ENCODE results near the gene CEACAM6.
"Not testable (repeated sequence)": the region's sequence is repeated elsewhere in the genome, so short reads cannot be mapped to it uniquely, and the experiment has no call there.

Gene CEACAM6

GRCh38 chr19:41755328-41755913 is at the start of gene CEACAM6:
Gene CEACAM6, plus strand, starts transcription at chr19:41755530. Its CDS starts 109 bp downstream, at chr19:41755639.
- no peak within 1 kb of the TSS for H3K27ac Mint-ChIP-seq
- H3K4me3 Mint-ChIP-seq, result no peak within 1 kb of the TSS

GRCh38 chr19:41706741-41707501 is 48.4 kb upstream of the CEACAM6 start:
- H3K9me3 Mint-ChIP-seq, result no peaks in the 10 kb centered on the region
- peaks cover 11% of the 10 kb centered on the region for H3K4me1 Mint-ChIP-seq
- peak overlapping the region; percentile 66 to 73 for H3K4me3 Mint-ChIP-seq
- ATAC-seq (peak; percentile 95), DNase-seq (peak; percentile 75 to 78)
- H3K27me3 Mint-ChIP-seq, result peaks cover 73% of the 10 kb centered on the region
- no peak overlapping the region for H3K27ac Mint-ChIP-seq

More at GRCh38 chr19:41755328-41755913, at the start of gene CEACAM6:
- Mint-ChIP-seq H3K27me3 (peaks cover 69% of the 10 kb centered on the region), H3K4me1 (no peaks in the 10 kb centered on the region), H3K9me3 (no peaks in the 10 kb centered on the region)
- DNase-seq, result no peak
- ATAC-seq, result no peak

- peaks cover 11% of the 10 kb centered on the region for H3K4me1 Mint-ChIP-seq
- no peak overlapping the region for H3K4me3 Mint-ChIP-seq
- no peak overlapping the region for H3K27ac Mint-ChIP-seq
- no peak for DNase-seq
- H3K27me3 Mint-ChIP-seq, result peaks cover 76% of the 10 kb centered on the region
- H3K9me3 Mint-ChIP-seq, result no peaks in the 10 kb centered on the region
- ATAC-seq, result no peak
These were observed 47.9 kb upstream of the CEACAM6 start for GRCh38 chr19:41707502-41707812.

- H3K4me3 Mint-ChIP-seq, result no peak overlapping the region
- H3K9me3 Mint-ChIP-seq, result no peaks in the 10 kb centered on the region
These were observed 47.4 kb upstream of the CEACAM6 start for GRCh38 chr19:41707871-41708371.

GRCh38 chr19:41708481-41708880 is 46.8 kb upstream of the CEACAM6 start, which contains the start of gene CEACAM5:
Gene CEACAM5, plus strand, starts transcription at chr19:41708626. Its CDS starts 106 bp downstream, at chr19:41708732.
- DNase-seq, result no peak
- no peak for ATAC-seq
- no peak within 1 kb of the TSS for H3K4me3 Mint-ChIP-seq
- H3K27me3 Mint-ChIP-seq, result peaks cover 86% of the 10 kb centered on the region
- H3K4me1 Mint-ChIP-seq, result peaks cover 11% of the 10 kb centered on the region
- H3K9me3 Mint-ChIP-seq, result no peaks in the 10 kb centered on the region
- H3K27ac Mint-ChIP-seq, result no peak within 1 kb of the TSS

More at GRCh38 chr19:41707871-41708371, 47.4 kb upstream of the CEACAM6 start:
- no peak overlapping the region for H3K27ac Mint-ChIP-seq
- DNase-seq (no peak), ATAC-seq (no peak)
- peaks cover 80% of the 10 kb centered on the region for H3K27me3 Mint-ChIP-seq
- peaks cover 11% of the 10 kb centered on the region for H3K4me1 Mint-ChIP-seq

GRCh38 chr19:41709516-41709915 is 45.8 kb upstream of the CEACAM6 start:
- peaks cover 89% of the 10 kb centered on the region for H3K27me3 Mint-ChIP-seq
- DNase-seq, H3K9me3 Mint-ChIP-seq, H3K4me3 Mint-ChIP-seq, H3K27ac Mint-ChIP-seq, ATAC-seq: not testable (repeated sequence)
- H3K4me1 Mint-ChIP-seq, result peaks cover 11% of the 10 kb centered on the region

GRCh38 chr19:41709951-41710645 is 45.2 kb upstream of the CEACAM6 start:
- no peak overlapping the region for H3K27ac Mint-ChIP-seq

GRCh38 chr19:41711376-41712261 is 43.7 kb upstream of the CEACAM6 start:
- H3K9me3 Mint-ChIP-seq, result no peaks in the 10 kb centered on the region
- H3K4me1 Mint-ChIP-seq, result peaks cover 7% of the 10 kb centered on the region
- no peak overlapping the region for H3K4me3 Mint-ChIP-seq
- H3K27ac Mint-ChIP-seq, result no peak overlapping the region
- peaks cover 89% of the 10 kb centered on the region for H3K27me3 Mint-ChIP-seq
- ATAC-seq, result no peak
- DNase-seq, result no peak

More at GRCh38 chr19:41709951-41710645, 45.2 kb upstream of the CEACAM6 start:
- Mint-ChIP-seq H3K9me3 (no peaks in the 10 kb centered on the region), H3K4me3 (no peak overlapping the region), H3K27me3 (peaks cover 89% of the 10 kb centered on the region), H3K4me1 (peaks cover 11% of the 10 kb centered on the region)
- no peak for ATAC-seq
- DNase-seq, result no peak

- DNase-seq, result no peak
- Mint-ChIP-seq H3K27me3 (peaks cover 93% of the 10 kb centered on the region), H3K27ac (no peak overlapping the region), H3K9me3 (no peaks in the 10 kb centered on the region), H3K4me1 (no peaks in the 10 kb centered on the region), H3K4me3 (no peak overlapping the region)
- no peak for ATAC-seq
These were observed 40.7 kb upstream of the CEACAM6 start for GRCh38 chr19:41714598-41714997.

GRCh38 chr19:41718761-41719160 is 36.6 kb upstream of the CEACAM6 start:
- no peak overlapping the region for H3K4me3 Mint-ChIP-seq
- H3K27ac Mint-ChIP-seq, result no peak overlapping the region
- H3K27me3 Mint-ChIP-seq, result peaks cover 75% of the 10 kb centered on the region

GRCh38 chr19:41720103-41720502 is 35.2 kb upstream of the CEACAM6 start:
- H3K4me1 Mint-ChIP-seq, result no peaks in the 10 kb centered on the region
- H3K27me3 Mint-ChIP-seq, result peaks cover 62% of the 10 kb centered on the region
- DNase-seq (no peak), ATAC-seq (no peak)
- H3K27ac Mint-ChIP-seq, result no peak overlapping the region
- no peaks in the 10 kb centered on the region for H3K9me3 Mint-ChIP-seq
- no peak overlapping the region for H3K4me3 Mint-ChIP-seq

More at GRCh38 chr19:41718761-41719160, 36.6 kb upstream of the CEACAM6 start:
- no peaks in the 10 kb centered on the region for H3K9me3 Mint-ChIP-seq
- no peaks in the 10 kb centered on the region for H3K4me1 Mint-ChIP-seq
- ATAC-seq (no peak), DNase-seq (no peak)

- H3K27ac Mint-ChIP-seq, result no peak overlapping the region
- no peaks in the 10 kb centered on the region for H3K4me1 Mint-ChIP-seq
- ATAC-seq, result no peak
- no peak for DNase-seq
- peaks cover 33% of the 10 kb centered on the region for H3K27me3 Mint-ChIP-seq
- no peak overlapping the region for H3K4me3 Mint-ChIP-seq
- H3K9me3 Mint-ChIP-seq, result no peaks in the 10 kb centered on the region
These were observed 28.8 kb upstream of the CEACAM6 start for GRCh38 chr19:41726493-41726892.

GRCh38 chr19:41734156-41734555 is 21.2 kb upstream of the CEACAM6 start:
- no peak for DNase-seq
- peaks cover 22% of the 10 kb centered on the region for H3K4me1 Mint-ChIP-seq
- no peak overlapping the region for H3K4me3 Mint-ChIP-seq
- H3K27ac Mint-ChIP-seq, result no peak overlapping the region
- no peaks in the 10 kb centered on the region for H3K9me3 Mint-ChIP-seq
- ATAC-seq, result no peak
- H3K27me3 Mint-ChIP-seq, result peaks cover 61% of the 10 kb centered on the region

- Mint-ChIP-seq H3K4me1 (peaks cover 26% of the 10 kb centered on the region), H3K27ac (peak overlapping the region in 1 of 2 donors; percentile 49), H3K27me3 (peaks cover 65% of the 10 kb centered on the region), H3K4me3 (no peak overlapping the region), H3K9me3 (no peaks in the 10 kb centered on the region)
- ATAC-seq (no peak), DNase-seq (no peak)
These were observed 20.7 kb upstream of the CEACAM6 start for GRCh38 chr19:41734585-41734984.

GRCh38 chr19:41735071-41735600 is 20.2 kb upstream of the CEACAM6 start:
- ATAC-seq (no peak), DNase-seq (no peak)
- H3K4me1 Mint-ChIP-seq, result peaks cover 32% of the 10 kb centered on the region
- H3K27me3 Mint-ChIP-seq, result peaks cover 70% of the 10 kb centered on the region
- no peak overlapping the region for H3K4me3 Mint-ChIP-seq
- no peaks in the 10 kb centered on the region for H3K9me3 Mint-ChIP-seq
- peak overlapping the region in 1 of 2 donors; percentile 49 for H3K27ac Mint-ChIP-seq

All from stimulated activated naive CD8-positive, alpha-beta T cell treated with anti-CD3 and anti-CD28 coated beads, Interleukin-15, amount 100 ng/mL, for 72 hours (primary cell).